HepG2 (cell line): ENCODE results near the gene DNAJC15. TPM values are rescaled to one million over a fixed set of nuclear protein-coding genes. Genes with fewer than 3 reads are reported as not detected.

Source experiments
- ADNP ChIP-seq: sonication (generic); formaldehyde crosslinking; IDR thresholded peaks from 2 replicates; pipeline ENCODE4 v1.4.0; 2020; ENCODE audit warnings: missing genetic modification reagents
- AGO1 ChIP-seq: fragments of 200-400 bp; formaldehyde crosslinking; IDR thresholded peaks from 2 replicates; pipeline ENCODE4 v1.6.1; 2017; ENCODE audit warnings: mild to moderate bottlenecking, low read depth, low read length, moderate library complexity; ENCODE audit not compliant: poor library complexity, severe bottlenecking
- CSRNP1 ChIP-seq: sonication (generic); formaldehyde crosslinking; IDR thresholded peaks from 2 replicates; pipeline ENCODE4 v1.8.1; 2023; ENCODE audit warnings: mild to moderate bottlenecking, missing genetic modification reagents
- DBP ChIP-seq: sonication (generic); formaldehyde crosslinking; IDR thresholded peaks from 2 replicates; pipeline ENCODE4 v1.4.0; 2020; ENCODE audit warnings: missing genetic modification reagents; ENCODE audit errors: not compliant biosample characterization
- ELF1 ChIP-seq: sonication (generic); formaldehyde crosslinking; IDR thresholded peaks from 2 replicates; pipeline ENCODE4 v1.4.0; 2020; ENCODE audit warnings: missing genetic modification reagents
- FOXC1 ChIP-seq: sonication (generic); formaldehyde crosslinking; IDR thresholded peaks from 2 replicates; pipeline ENCODE4 v1.8.0; 2022; ENCODE audit warnings: mild to moderate bottlenecking, missing genetic modification reagents, borderline replicate concordance
- MED8 ChIP-seq: sonication (generic); formaldehyde crosslinking; IDR thresholded peaks from 2 replicates; pipeline ENCODE4 v1.8.1; 2023; ENCODE audit warnings: mild to moderate bottlenecking, missing genetic modification reagents; ENCODE audit not compliant: insufficient replicate concordance
- MIER3 ChIP-seq: IDR thresholded peaks from 2 replicates; pipeline ENCODE4 v1.6.1; 2016; ENCODE audit warnings: missing compliant biosample characterization, borderline replicate concordance
- NFE2L1 ChIP-seq: sonication (generic); formaldehyde crosslinking; IDR thresholded peaks from 2 replicates; pipeline ENCODE4 v1.4.0; 2020; ENCODE audit warnings: missing genetic modification reagents, mild to moderate bottlenecking, borderline replicate concordance
- RXRA ChIP-seq: sonication (generic); formaldehyde crosslinking; IDR thresholded peaks from 2 replicates; pipeline ENCODE4 v1.5.1; 2020; ENCODE audit warnings: missing genetic modification reagents
- THAP9 ChIP-seq: sonication (generic); formaldehyde crosslinking; IDR thresholded peaks from 2 replicates; pipeline ENCODE4; 2020; ENCODE audit warnings: missing genetic modification reagents, mild to moderate bottlenecking, borderline replicate concordance
- ZNF20 ChIP-seq: sonication (generic); formaldehyde crosslinking; IDR thresholded peaks from 2 replicates; pipeline ENCODE4 v1.4.0; 2020; ENCODE audit warnings: mild to moderate bottlenecking, moderate library complexity, missing genetic modification reagents
- ZNF431 ChIP-seq: sonication (generic); formaldehyde crosslinking; IDR thresholded peaks from 2 replicates; pipeline ENCODE4 v1.9.0; 2022; ENCODE audit warnings: missing genetic modification reagents, low read depth, mild to moderate bottlenecking, borderline replicate concordance
- ZNF740 ChIP-seq: sonication (generic); formaldehyde crosslinking; IDR thresholded peaks from 2 replicates; pipeline ENCODE4 v1.4.0; 2020; ENCODE audit warnings: missing genetic modification reagents
- ZNF83 ChIP-seq: sonication (generic); formaldehyde crosslinking; IDR thresholded peaks from 2 replicates; pipeline ENCODE4 v1.4.0; 2020; ENCODE audit warnings: missing genetic modification reagents, mild to moderate bottlenecking, borderline replicate concordance
- polyA plus RNA-seq, 8 experiments: library from polyadenylated mRNA; depleted of rRNA in 3 of 8; stranded (reverse) in 7 of 8; unstranded in 1 of 8; fragments of >200 nt; fragmentation: Illumina TruSeq in 4 of 8; extraction: Trizol in 4 of 8; gene quantifications; 2 replicates each; pipeline versions ENCODE4 v1.2.1 to v1.2.3, GENCODE V29; 2011 to 2016; ENCODE audit warnings: low read depth in 4 of 8, missing spikeins in 1 of 8, mixed read lengths in 1 of 8; ENCODE audit not compliant: insufficient read depth in 1 of 8
- total RNA-seq, 5 experiments: library from RNA; depleted of rRNA; stranded (reverse); fragments of >200 nt; fragmentation: Illumina TruSeq; extraction: Trizol; gene quantifications; 2 replicates each; pipeline ENCODE4 v1.2.3, GENCODE V29; 2016; ENCODE audit warnings: low read depth in 1 of 5

The DNAJC15 gene
- total and polyA plus RNA-seq, 2 of the 13 experiments (the other 11 are each of a cell fraction or from before 2014, with no cell fraction given): 23.0 to 31.9 TPM

- TF ChIP-seq THAP9 (CRISPR knock-in tag): peak; percentile 74; the same call in 1 of the 2 replicates
- peak; percentile 50; the same call in 1 of the 2 replicates for TF ChIP-seq FOXC1
- TF ChIP-seq ZNF431: no peak
- TF ChIP-seq ELF1 (CRISPR knock-in tag): peak; percentile 55
- TF ChIP-seq MED8 (CRISPR knock-in tag): no peak
- peak; percentile 58; the same call in 1 of the 2 replicates for TF ChIP-seq ZNF83
- no peak for TF ChIP-seq DBP (CRISPR knock-in tag)
- no peak for TF ChIP-seq NFE2L1 (CRISPR knock-in tag)
- TF ChIP-seq MIER3 (CRISPR knock-in tag): peak; percentile 55; the same call in 1 of the 2 replicates
- TF ChIP-seq CSRNP1 (CRISPR knock-in tag): peak; percentile 63; the same call in 1 of the 2 replicates
- no peak for TF ChIP-seq ZNF20 (CRISPR knock-in tag)
- peak; percentile 61; the same call in 1 of the 2 replicates for TF ChIP-seq RXRA (CRISPR knock-in tag)
- TF ChIP-seq ADNP: no peak
- peak; percentile 64; the same call in 1 of the 2 replicates for TF ChIP-seq ZNF740
- TF ChIP-seq AGO1: no peak
These were observed at the start of gene DNAJC15 (continued) for GRCh38 chr13:43023289-43023963.
